ENCODE data around the gene LPP. TPM values are rescaled to one million over a fixed set of nuclear protein-coding genes. Genes with fewer than 3 reads are reported as not detected.

Gene LPP
- total and polyA plus RNA-seq, 2 of the 13 experiments (the other 11 are each of a cell fraction or from before 2014, with no cell fraction given) = 19.2 to 29.9 TPM

GRCh38 chr3:188431553-188431952 is 277.6 kb downstream of the LPP start (continued):
- no peak for TF ChIP-seq NAIF1 (CRISPR knock-in tag; IDR thresholded peaks at IDR 0.05; ENCODE audit: borderline replicate concordance)
- no peak for TF ChIP-seq ZNF646 (CRISPR knock-in tag; IDR thresholded peaks at IDR 0.05)

- no peak overlapping the region for H3K9ac ChIP-seq (ENCODE audit: insufficient read depth, low read depth, low read length)
- no peak overlapping the region for H3K4me3 ChIP-seq (replicated peaks in 1 of 3; ENCODE audit: insufficient read depth in 1 of 3, low read depth in 2 of 3, low read length in 3 of 3)
- WGBS (ENCODE audit: low lambda C conversion rate) = 83% methylated on average over 6 of the region's 6 CpGs
- CTCF ChIA-PET (ENCODE audit: low intra/inter-chr PET ratio, low total read pairs) = no interaction called here
- no peaks in the 10 kb centered on the region; a peak in 1 of 5 replicates for H3K36me3 ChIP-seq (replicated peaks in 1 of 2; ENCODE audit: control insufficient read depth in 1 of 2, insufficient read depth in 2 of 2, low read length in 2 of 2)
- in situ Hi-C loops (cut with HindIII; ENCODE audit: extremely low pct_ligation_motif_present, low pct_unique_long_range_greater_than_20kb) = no loop called here
- no peak for FAIRE-seq
- no peaks in the 10 kb centered on the region for H3K27me3 ChIP-seq (ENCODE audit: control insufficient read depth in 1 of 2, insufficient read depth in 2 of 2, low read length in 2 of 2)
- POLR2A ChIA-PET = no interaction called here
- no TSS peak for BruUV-seq (replicated peaks)
- ATAC-seq = no peak
- H3K27ac ChIP-seq (ENCODE audit: extremely low read length, insufficient read depth, low read length) = no peak overlapping the region
- intact Hi-C loops (cut with micrococcal nuclease; ENCODE audit: unreplicated experiment) = no loop called here
- H3K4me1 ChIP-seq (ENCODE audit: insufficient read depth, low read length) = peaks cover 7% of the 10 kb centered on the region
- no peak for DNase-seq (ENCODE audit: low spot score)
- no peak overlapping the region for H3K4me2 ChIP-seq (ENCODE audit: low read depth, low read length)
- no peaks in the 10 kb centered on the region for H4K20me1 ChIP-seq (ENCODE audit: insufficient read depth, low read length)
- no peaks in the 10 kb centered on the region for H3K9me3 ChIP-seq (ENCODE audit: low read length)
- no peaks in the 10 kb centered on the region for H3K79me2 ChIP-seq (ENCODE audit: insufficient read depth, low read length)
- no peak overlapping the region for H2AFZ ChIP-seq (ENCODE audit: low read length)
- TF ChIP-seq ZNF572 (CRISPR knock-in tag; IDR thresholded peaks at IDR 0.05) (no peak), ARNTL (CRISPR knock-in tag; IDR thresholded peaks at IDR 0.05) (no peak), KLF16 (CRISPR knock-in tag; IDR thresholded peaks at IDR 0.05) (no peak), AKAP8 (CRISPR knock-in tag; IDR thresholded peaks at IDR 0.05) (no peak), ZNF557 (CRISPR knock-in tag; IDR thresholded peaks at IDR 0.05) (no peak), ZNF616 (CRISPR knock-in tag; IDR thresholded peaks at IDR 0.05; ENCODE audit: low read depth) (no peak), MIXL1 (CRISPR knock-in tag; IDR thresholded peaks at IDR 0.05) (no peak), ZNF543 (CRISPR knock-in tag; IDR thresholded peaks at IDR 0.05) (no peak), HNRNPUL1 (IDR thresholded peaks at IDR 0.05; ENCODE audit: low read depth, low read length) (no peak), SP140L (CRISPR knock-in tag; IDR thresholded peaks at IDR 0.05; ENCODE audit: borderline replicate concordance) (no peak), ZNF703 (CRISPR knock-in tag; IDR thresholded peaks at IDR 0.05; ENCODE audit: borderline replicate concordance) (no peak), AFF4 (CRISPR knock-in tag; IDR thresholded peaks at IDR 0.05) (no peak)
These were observed 279.0 kb downstream of the LPP start for GRCh38 chr3:188432802-188433520.
